ENCODE data around the gene RGS3. TPM values are rescaled to one million over a fixed set of nuclear protein-coding genes. Genes with fewer than 3 reads are reported as not detected.

The RGS3 gene
- total and polyA plus RNA-seq, 2 of the 13 experiments (the other 11 are each of a cell fraction or from before 2014, with no cell fraction given), result 17.1 to 28.8 TPM

GRCh38 chr9:113638490-113638889 is 175.0 kb downstream of the RGS3 start (continued):
- TF ChIP-seq FOXO4 (CRISPR knock-in tag; conservative IDR thresholded peaks at IDR 0.05) (no peak), ZNF256 (CRISPR knock-in tag; conservative IDR thresholded peaks at IDR 0.05) (no peak), ZNF362 (CRISPR knock-in tag; IDR thresholded peaks at IDR 0.05; ENCODE audit: borderline replicate concordance) (no peak), YEATS4 (CRISPR knock-in tag; IDR thresholded peaks at IDR 0.05; ENCODE audit: borderline replicate concordance) (no peak), ZNF337 (CRISPR knock-in tag; IDR thresholded peaks at IDR 0.05; ENCODE audit: borderline replicate concordance, low read depth) (no peak), BHLHE40 (IDR thresholded peaks at IDR 0.05; ENCODE audit: low read length) (no peak), CHD4 (IDR thresholded peaks at IDR 0.05; ENCODE audit: borderline replicate concordance, low read length) (no peak), ELK4 (CRISPR knock-in tag; IDR thresholded peaks at IDR 0.05; ENCODE audit: borderline replicate concordance) (no peak)

- Histone ChIP-seq H3K36me3 (replicated peaks in 1 of 2; ENCODE audit: control insufficient read depth in 1 of 2, insufficient read depth in 2 of 2, low read length in 2 of 2) (no peaks in the 10 kb centered on the region), H4K20me1 (ENCODE audit: insufficient read depth, low read length) (no peaks in the 10 kb centered on the region), H3K4me3 (replicated peaks in 1 of 3; ENCODE audit: insufficient read depth in 1 of 3, low read depth in 2 of 3, low read length in 3 of 3) (no peak overlapping the region), H3K4me1 (ENCODE audit: insufficient read depth, low read length) (peaks cover 33% of the 10 kb centered on the region), H3K27ac (ENCODE audit: extremely low read length, insufficient read depth, low read length) (no peak overlapping the region), H3K27me3 (ENCODE audit: control insufficient read depth in 1 of 2, insufficient read depth in 2 of 2, low read length in 2 of 2) (no peaks in the 10 kb centered on the region; a peak in 1 of 5 replicates), H3K9ac (ENCODE audit: insufficient read depth, low read depth, low read length) (no peak overlapping the region), H3K4me2 (ENCODE audit: low read depth, low read length) (no peak overlapping the region), H3K79me2 (ENCODE audit: insufficient read depth, low read length) (no peaks in the 10 kb centered on the region), H2AFZ (ENCODE audit: low read length) (no peak overlapping the region), H3K9me3 (ENCODE audit: low read length) (no peaks in the 10 kb centered on the region)
- no peak for ATAC-seq
- 59% methylated on average over 4 of the region's 4 CpGs for whole genome bisulfite sequencing (ENCODE audit: low lambda C conversion rate)
- no TSS peak for BruUV-seq (replicated peaks)
- intact Hi-C loops (cut with micrococcal nuclease; ENCODE audit: unreplicated experiment), result no loop called here
- in situ Hi-C loops (cut with HindIII; ENCODE audit: extremely low pct_ligation_motif_present, low pct_unique_long_range_greater_than_20kb), result no loop called here
- FAIRE-seq, result no peak
- DNase-seq (ENCODE audit: low spot score), result no peak
- no peak for TF ChIP-seq NFAT5 (CRISPR knock-in tag; IDR thresholded peaks at IDR 0.05)
- TF ChIP-seq ZNF17 (CRISPR knock-in tag; IDR thresholded peaks at IDR 0.05), result no peak
- TF ChIP-seq YY1 (IDR thresholded peaks at IDR 0.05; ENCODE audit: insufficient read depth, insufficient replicate concordance, low read depth, low read length), result no peak
- TF ChIP-seq ZIK1 (CRISPR knock-in tag; IDR thresholded peaks at IDR 0.05; ENCODE audit: borderline replicate concordance, low read depth), result no peak
- no peak for TF ChIP-seq SP140L (CRISPR knock-in tag; IDR thresholded peaks at IDR 0.05; ENCODE audit: borderline replicate concordance)
- TF ChIP-seq NFE2L2 (IDR thresholded peaks at IDR 0.05; ENCODE audit: low read length), result no peak
- POLR2A ChIA-PET, result no interaction called here
- CTCF ChIA-PET (ENCODE audit: low intra/inter-chr PET ratio, low total read pairs), result no interaction called here
Observed at GRCh38 chr9:113638897-113639296, 175.4 kb downstream of the RGS3 start.
